Measurements from ENCODE around the gene DAPK1. TPM values are rescaled to one million over a fixed set of nuclear protein-coding genes. Genes with fewer than 3 reads are reported as not detected.
"Not testable (repeated sequence)": the region's sequence is repeated elsewhere in the genome, so short reads cannot be mapped to it uniquely, and the experiment has no call there.

The DAPK1 gene
- polyA plus RNA-seq, 1 experiment: 0.12 TPM

- H3K27me3 ChIP-seq (ENCODE audit: control insufficient read depth, insufficient read depth, low read length): peaks cover 3% of the 10 kb centered on the region
- H3K9me3 ChIP-seq (ENCODE audit: control insufficient read depth, insufficient read depth, low read length): peaks cover 5% of the 10 kb centered on the region; the same call in 1 of the 2 replicates
- ChIA-PET POLR2A (no interaction called here), CTCF (no interaction called here)
- H3K27ac ChIP-seq (ENCODE audit: low read depth, low read length): no peak overlapping the region
- no peak overlapping the region for H3K4me3 ChIP-seq (ENCODE audit: low read depth, low read length)
- no peak for DNase-seq (ENCODE audit: low read depth, low spot score)
- TF ChIP-seq, protein P1, sequence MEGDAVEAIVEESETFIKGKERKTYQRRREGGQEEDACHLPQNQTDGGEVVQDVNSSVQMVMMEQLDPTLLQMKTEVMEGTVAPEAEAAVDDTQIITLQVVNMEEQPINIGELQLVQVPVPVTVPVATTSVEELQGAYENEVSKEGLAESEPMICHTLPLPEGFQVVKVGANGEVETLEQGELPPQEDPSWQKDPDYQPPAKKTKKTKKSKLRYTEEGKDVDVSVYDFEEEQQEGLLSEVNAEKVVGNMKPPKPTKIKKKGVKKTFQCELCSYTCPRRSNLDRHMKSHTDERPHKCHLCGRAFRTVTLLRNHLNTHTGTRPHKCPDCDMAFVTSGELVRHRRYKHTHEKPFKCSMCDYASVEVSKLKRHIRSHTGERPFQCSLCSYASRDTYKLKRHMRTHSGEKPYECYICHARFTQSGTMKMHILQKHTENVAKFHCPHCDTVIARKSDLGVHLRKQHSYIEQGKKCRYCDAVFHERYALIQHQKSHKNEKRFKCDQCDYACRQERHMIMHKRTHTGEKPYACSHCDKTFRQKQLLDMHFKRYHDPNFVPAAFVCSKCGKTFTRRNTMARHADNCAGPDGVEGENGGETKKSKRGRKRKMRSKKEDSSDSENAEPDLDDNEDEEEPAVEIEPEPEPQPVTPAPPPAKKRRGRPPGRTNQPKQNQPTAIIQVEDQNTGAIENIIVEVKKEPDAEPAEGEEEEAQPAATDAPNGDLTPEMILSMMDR (IDR thresholded peaks at IDR 0.05; ENCODE audit: low read depth, low read length): no peak
Measured at GRCh38 chr9:87740209-87740608, 242.5 kb downstream of the DAPK1 start.

DNA sequence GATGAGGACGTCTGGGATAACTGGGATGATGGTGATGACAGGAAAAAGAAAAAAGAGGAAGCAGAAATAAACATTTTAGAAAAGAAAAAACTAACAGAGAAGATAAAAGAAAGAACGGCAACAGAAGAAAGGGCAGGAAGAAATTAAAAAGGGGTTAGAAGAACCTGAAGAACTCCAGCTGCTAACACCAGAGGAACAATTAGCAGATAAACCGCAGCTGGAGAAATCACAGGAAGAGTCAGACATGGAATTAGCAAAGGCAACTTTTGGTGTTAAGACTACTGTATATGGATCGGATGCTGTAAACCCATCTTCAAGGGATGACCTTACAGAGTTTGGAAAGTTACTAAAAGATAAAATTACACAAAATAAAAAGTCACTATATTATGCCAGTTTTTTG is 243.7 kb downstream of the DAPK1 start:
- ChIA-PET POLR2A (no interaction called here), CTCF (no interaction called here)
- no peak overlapping the region for H3K4me3 ChIP-seq (ENCODE audit: low read depth, low read length)
- H3K27ac ChIP-seq (ENCODE audit: low read depth, low read length): no peak overlapping the region
- H3K27me3 ChIP-seq (ENCODE audit: control insufficient read depth, insufficient read depth, low read length): peaks cover 2% of the 10 kb centered on the region
- DNase-seq (ENCODE audit: low read depth, low spot score): no peak
- TF ChIP-seq, protein P1 (IDR thresholded peaks at IDR 0.05; ENCODE audit: low read depth, low read length): no peak
- peaks cover 5% of the 10 kb centered on the region; the same call in 1 of the 2 replicates for H3K9me3 ChIP-seq (ENCODE audit: control insufficient read depth, insufficient read depth, low read length)

DNA sequence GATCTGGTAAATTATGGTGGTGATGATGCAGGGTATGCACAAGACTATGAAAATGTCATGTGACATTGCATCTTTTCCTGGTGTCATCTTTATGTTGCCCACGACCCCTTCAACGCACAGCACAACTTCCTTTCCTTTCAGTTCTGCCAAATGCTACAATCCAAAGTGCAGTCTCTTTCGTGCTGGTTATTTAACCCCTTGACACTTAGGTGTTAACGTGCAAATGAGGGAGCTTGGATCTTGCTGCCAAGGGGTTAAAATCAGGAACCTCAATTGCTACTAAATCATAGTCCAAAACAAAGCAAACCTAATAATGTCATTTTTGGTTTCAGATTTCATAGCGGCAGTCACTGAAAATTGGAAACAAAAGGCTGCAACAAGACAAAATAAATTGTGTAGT is 244.2 kb downstream of the DAPK1 start:
- TF ChIP-seq, protein P1 (IDR thresholded peaks at IDR 0.05; ENCODE audit: low read depth, low read length): no peak
- Histone ChIP-seq H3K4me3 (ENCODE audit: low read depth, low read length) (no peak overlapping the region), H3K9me3 (ENCODE audit: control insufficient read depth, insufficient read depth, low read length) (peaks cover 5% of the 10 kb centered on the region; the same call in 1 of the 2 replicates), H3K27me3 (ENCODE audit: control insufficient read depth, insufficient read depth, low read length) (peaks cover 2% of the 10 kb centered on the region), H3K27ac (ENCODE audit: low read depth, low read length) (no peak overlapping the region)
- DNase-seq (ENCODE audit: low read depth, low spot score): no peak
- ChIA-PET POLR2A (no interaction called here), CTCF (no interaction called here)

GRCh38 chr9:87742813-87743428 is 245.3 kb downstream of the DAPK1 start:
- DNase-seq (ENCODE audit: low read depth, low spot score): no peak
- POLR2A ChIA-PET: no interaction called here
- CTCF ChIA-PET: no interaction called here
- no peak overlapping the region for H3K4me3 ChIP-seq (ENCODE audit: low read depth, low read length)
- H3K27ac ChIP-seq (ENCODE audit: low read depth, low read length): no peak overlapping the region
- peaks cover 5% of the 10 kb centered on the region; the same call in 1 of the 2 replicates for H3K9me3 ChIP-seq (ENCODE audit: control insufficient read depth, insufficient read depth, low read length)
- TF ChIP-seq, protein P1 (IDR thresholded peaks at IDR 0.05; ENCODE audit: low read depth, low read length): no peak
- H3K27me3 ChIP-seq (ENCODE audit: control insufficient read depth, insufficient read depth, low read length): peaks cover 6% of the 10 kb centered on the region

- CTCF ChIA-PET: not testable (repeated sequence)
Measured at GRCh38 chr9:87744247-87744646, 246.6 kb downstream of the DAPK1 start.

More at GRCh38 chr9:87744247-87744646, 246.6 kb downstream of the DAPK1 start:
- H3K9me3 ChIP-seq (ENCODE audit: control insufficient read depth, insufficient read depth, low read length); POLR2A ChIA-PET; H3K27ac ChIP-seq (ENCODE audit: low read depth, low read length); H3K4me3 ChIP-seq (ENCODE audit: low read depth, low read length); H3K27me3 ChIP-seq (ENCODE audit: control insufficient read depth, insufficient read depth, low read length); DNase-seq (ENCODE audit: low read depth, low spot score): not testable (repeated sequence)

All from AG04450 (cell line).